H1 (cell line): ENCODE data around the gene ILK. TPM values are rescaled to one million over a fixed set of nuclear protein-coding genes. Genes with fewer than 3 reads are reported as not detected.

Experiments
- CTCF ChIA-PET: fragments of 300-600 bp; sonication (Branson Sonifier 250); formaldehyde crosslinking; loops from one replicate; lab custom pipeline; 2021; ENCODE audit not compliant: partially characterized antibody; lab: Charles Lee
- POLR2A ChIA-PET: fragments of 300-600 bp; sonication (Branson Sonifier 250); formaldehyde crosslinking; loops from one replicate; lab custom pipeline; 2021; ENCODE audit warnings: inconsistent platforms; ENCODE audit not compliant: partially characterized antibody; lab: Charles Lee
- DNase-seq, 2 experiments: peaks; one replicate each; pipeline versions ENCODE4 v3.0.0 to v3.0.0-alpha.2; 2010 to 2022; ENCODE audit warnings: low spot score in 2 of 2, low read depth in 1 of 2, mixed read lengths in 1 of 2
- FAIRE-seq: peaks from 2 replicates; lab custom pipeline; 2011; peaks lifted over from hg19 to GRCh38; lab: Jason Lieb, UNC
- H2AFZ ChIP-seq: 2 replicates; pipeline ENCODE4 v1.8.1; 2012; ENCODE audit warnings: low read length, inconsistent platforms
- H2AK5ac ChIP-seq: 2 replicates; pipeline ENCODE4 v1.6.1; 2013; ENCODE audit warnings: low read depth, low read length
- H2BK120ac ChIP-seq: replicated peaks from 2 replicates; pipeline ENCODE3; 2013; ENCODE audit warnings: low read depth, low read length, inconsistent platforms
- H2BK12ac ChIP-seq: 2 replicates; pipeline ENCODE4 v1.6.1; 2013; ENCODE audit warnings: low read depth, low read length
- H2BK15ac ChIP-seq: 2 replicates; pipeline ENCODE4 v1.6.1; 2013; ENCODE audit warnings: low read length
- H2BK20ac ChIP-seq: 2 replicates; pipeline ENCODE4 v1.6.1; 2013; ENCODE audit warnings: low read length
- H2BK5ac ChIP-seq: 2 replicates; pipeline ENCODE4 v1.6.1; 2013; ENCODE audit warnings: low read depth, low read length
- H3K14ac ChIP-seq: 2 replicates; pipeline ENCODE4 v1.6.1; 2013; ENCODE audit warnings: inconsistent platforms; ENCODE audit not compliant: insufficient read length
- H3K18ac ChIP-seq: 2 replicates; pipeline ENCODE4 v1.6.1; 2013; ENCODE audit warnings: low read length; ENCODE audit errors: extremely low read depth
- H3K23ac ChIP-seq: 2 replicates; pipeline ENCODE4 v1.6.1; 2013; ENCODE audit warnings: inconsistent platforms; ENCODE audit not compliant: insufficient read length
- H3K23me2 ChIP-seq: 2 replicates; pipeline ENCODE4 v1.6.1; 2013; ENCODE audit warnings: low read depth, low read length
- H3K27ac ChIP-seq: 2 replicates; pipeline ENCODE4 v1.6.1; 2011; ENCODE audit warnings: low read depth, low read length, inconsistent platforms
- H3K27me3 ChIP-seq, 4 experiments: replicated peaks in 1 of 4; 1 replicate in 1 of 4; 2 replicates in 3 of 4; pipeline versions ENCODE4 v1.6.1 to v1.8.1; 2011 to 2013; ENCODE audit warnings: low read length in 3 of 4, mild to moderate bottlenecking in 3 of 4, inconsistent platforms in 2 of 4, mixed read lengths in 2 of 4, moderate library complexity in 1 of 4; ENCODE audit not compliant: control insufficient read depth in 3 of 4, insufficient read depth in 3 of 4; ENCODE audit errors: extremely low read depth in 1 of 4
- H3K36me3 ChIP-seq, 4 experiments: 2 replicates each; pipeline versions ENCODE4 v1.6.1 to v1.8.1; 2011 to 2013; ENCODE audit warnings: mild to moderate bottlenecking in 4 of 4, low read length in 3 of 4, moderate library complexity in 2 of 4, control low read depth in 1 of 4, inconsistent platforms in 1 of 4; ENCODE audit not compliant: insufficient read depth in 4 of 4, control insufficient read depth in 2 of 4
- H3K4ac ChIP-seq: replicated peaks from 2 replicates; pipeline ENCODE3; 2013; ENCODE audit warnings: low read length, low read depth, mixed read lengths, inconsistent platforms; ENCODE audit not compliant: insufficient read length
- H3K4me1 ChIP-seq, 4 experiments: replicated peaks in 1 of 4; 1 replicate in 1 of 4; 2 replicates in 3 of 4; pipeline versions ENCODE4 v1.6.1 to v1.8.1; 2011 to 2013; ENCODE audit warnings: low read length in 3 of 4, inconsistent platforms in 2 of 4, mixed read lengths in 1 of 4; ENCODE audit not compliant: insufficient read depth in 4 of 4, control insufficient read depth in 3 of 4
- H3K4me2 ChIP-seq, 2 experiments: 2 replicates each; pipeline versions ENCODE4 v1.6.1 to v1.8.1; 2011 to 2013; ENCODE audit warnings: low read depth in 2 of 2, low read length in 2 of 2, control low read depth in 1 of 2, inconsistent platforms in 1 of 2, mild to moderate bottlenecking in 1 of 2; ENCODE audit not compliant: insufficient read depth in 1 of 2
- H3K4me3 ChIP-seq, 4 experiments: fragments of 200-600, 300-600 bp in 1 of 4; sonication (generic), shearing (Covaris generic), sonication (Bioruptor Twin) in 1 of 4; 2 replicates each; pipeline versions ENCODE4 v1.5.1 to v1.8.1; 2011 to 2016; ENCODE audit warnings: low read length in 4 of 4, low read depth in 3 of 4, control low read depth in 2 of 4, inconsistent platforms in 2 of 4, mild to moderate bottlenecking in 2 of 4, mixed read lengths in 1 of 4, moderate library complexity in 1 of 4; ENCODE audit not compliant: insufficient read depth in 2 of 4; ENCODE audit errors: extremely low read depth in 1 of 4
- H3K56ac ChIP-seq: replicated peaks from 2 replicates; pipeline ENCODE3; 2013; ENCODE audit warnings: low read depth, mild to moderate bottlenecking, mixed read lengths, low read length, inconsistent platforms; ENCODE audit not compliant: insufficient read length
- H3K79me1 ChIP-seq: 2 replicates; pipeline ENCODE4 v1.6.1; 2013; ENCODE audit warnings: low read depth, low read length, control low read depth
- H3K79me2 ChIP-seq, 2 experiments: 2 replicates each; pipeline versions ENCODE4 v1.6.1 to v1.8.1; 2012 to 2013; ENCODE audit warnings: low read length in 2 of 2, mild to moderate bottlenecking in 2 of 2, inconsistent platforms in 1 of 2; ENCODE audit not compliant: insufficient read depth in 2 of 2, control insufficient read depth in 1 of 2
- H3K9ac ChIP-seq, 4 experiments: replicated peaks in 1 of 4; 1 replicate in 1 of 4; 2 replicates in 3 of 4; pipeline versions ENCODE4 v1.6.1 to v1.8.1; 2011 to 2013; ENCODE audit warnings: low read depth in 3 of 4, low read length in 3 of 4, control low read depth in 2 of 4, mild to moderate bottlenecking in 2 of 4, moderate library complexity in 2 of 4, inconsistent platforms in 1 of 4; ENCODE audit errors: extremely low read depth in 1 of 4
- H3K9me3 ChIP-seq, 2 experiments: 2 replicates each; pipeline versions ENCODE4 v1.6.1 to v1.8.1; 2012 to 2013; ENCODE audit warnings: mild to moderate bottlenecking in 2 of 2, moderate library complexity in 2 of 2, control low read depth in 1 of 2, inconsistent platforms in 1 of 2, low read depth in 1 of 2, low read length in 1 of 2, mixed read lengths in 1 of 2; ENCODE audit not compliant: insufficient read depth in 2 of 2
- H4K20me1 ChIP-seq, 2 experiments: replicated peaks in 1 of 2; 2 replicates each; pipeline versions ENCODE3 to v1.8.1; 2011 to 2013; ENCODE audit warnings: inconsistent platforms in 2 of 2, low read length in 2 of 2, mild to moderate bottlenecking in 1 of 2; ENCODE audit not compliant: insufficient read depth in 2 of 2, control insufficient read depth in 1 of 2
- H4K5ac ChIP-seq: 2 replicates; pipeline ENCODE4 v1.6.1; 2013; ENCODE audit warnings: low read length, low read depth, mixed read lengths, inconsistent platforms; ENCODE audit not compliant: insufficient read length
- H4K8ac ChIP-seq: 2 replicates; pipeline ENCODE4 v1.8.0; 2013; ENCODE audit warnings: mild to moderate bottlenecking, moderate library complexity, low read length, inconsistent platforms; ENCODE audit not compliant: insufficient read depth; ENCODE audit errors: extremely low read depth
- H4K91ac ChIP-seq: replicated peaks from 2 replicates; pipeline ENCODE3; 2013; ENCODE audit warnings: low read length, mixed read lengths, inconsistent platforms; ENCODE audit not compliant: insufficient read length
- EGR1 ChIP-seq: IDR thresholded peaks from 2 replicates; pipeline ENCODE4 v1.6.1; 2011; ENCODE audit warnings: low read depth, low read length, borderline replicate concordance
- EP300 ChIP-seq, 2 experiments: IDR thresholded peaks; 1 replicate in 1 of 2; 2 replicates in 1 of 2; pipeline ENCODE4 v1.6.1; 2011 to 2012; ENCODE audit warnings: low read depth in 2 of 2, low read length in 2 of 2, mild to moderate bottlenecking in 2 of 2, borderline replicate concordance in 1 of 2, inconsistent platforms in 1 of 2, moderate library complexity in 1 of 2
- EZH2 ChIP-seq: fragments of 200-600 bp; sonication (generic); IDR thresholded peaks from 2 replicates; pipeline ENCODE4 v1.7.1; 2012; ENCODE audit warnings: low read depth, mild to moderate bottlenecking, moderate library complexity, low read length, inconsistent platforms; ENCODE audit not compliant: severe bottlenecking
- GTF2F1 ChIP-seq: IDR thresholded peaks from 2 replicates; pipeline ENCODE4 v1.6.1; 2012; ENCODE audit warnings: low read depth, low read length, improper control_type of control experiment, borderline replicate concordance
- HDAC2 ChIP-seq, 2 experiments: fragments of 300-600 bp in 1 of 2; sonication (generic) in 1 of 2; IDR thresholded peaks; 2 replicates each; pipeline ENCODE4 v1.6.1; 2011 to 2012; ENCODE audit warnings: low read depth in 2 of 2, low read length in 2 of 2, mild to moderate bottlenecking in 2 of 2, moderate library complexity in 2 of 2, borderline replicate concordance in 1 of 2, inconsistent platforms in 1 of 2
- KDM1A ChIP-seq: fragments of 200-600, 300-600 bp; sonication (generic); IDR thresholded peaks from 2 replicates; pipeline ENCODE4 v1.7.1; 2016; ENCODE audit warnings: mild to moderate bottlenecking, low read length, borderline replicate concordance
- RAD21 ChIP-seq, 2 experiments: IDR thresholded peaks in 1 of 2; conservative IDR thresholded peaks in 1 of 2; 2 replicates each; pipeline ENCODE4 v1.6.1; 2011; ENCODE audit warnings: low read depth in 2 of 2, low read length in 2 of 2, improper control_type of control experiment in 1 of 2, inconsistent platforms in 1 of 2, mild to moderate bottlenecking in 1 of 2, moderate library complexity in 1 of 2
- SIRT6 ChIP-seq: IDR thresholded peaks from one replicate; pipeline ENCODE4 v1.7.1; 2012; ENCODE audit warnings: low read length, inconsistent platforms
- SP1 ChIP-seq: IDR thresholded peaks from 2 replicates; pipeline ENCODE4 v1.6.1; 2011; ENCODE audit warnings: low read depth, low read length
- TCF12 ChIP-seq: IDR thresholded peaks from 2 replicates; pipeline ENCODE4 v1.6.1; 2011; ENCODE audit warnings: low read depth, mild to moderate bottlenecking, low read length
- TEAD4 ChIP-seq: IDR thresholded peaks from 2 replicates; pipeline ENCODE4 v1.6.1; 2012; ENCODE audit warnings: low read depth, low read length, inconsistent platforms, mixed read lengths
- YY1 ChIP-seq: IDR thresholded peaks from 2 replicates; pipeline ENCODE4 v1.6.1; 2011; ENCODE audit warnings: low read depth, mild to moderate bottlenecking, low read length
- WGBS, 2 experiments: shearing (Covaris generic) in 1 of 2; methylation state at CpG; one replicate each; pipeline versions ENCODE4 v1.1.6 to v1.1.7; 2013 to 2015; ENCODE audit warnings: low lambda C conversion rate in 2 of 2, mixed read lengths in 2 of 2, inconsistent platforms in 1 of 2, low coverage in 1 of 2, missing lambda C conversion rate in 1 of 2; ENCODE audit not compliant: insufficient replicate concordance in 2 of 2, insufficient coverage in 1 of 2, insufficient read length in 1 of 2; ENCODE audit errors: extremely low coverage in 1 of 2, missing lambda C conversion rate in 1 of 2; 5-methylcytosine and 5-hydroxymethylcytosine counted together
- polyA plus RNA-seq, 7 experiments: library from polyadenylated mRNA; depleted of rRNA in 3 of 7; stranded (reverse) in 5 of 7; unstranded in 2 of 7; fragments of >200 nt in 5 of 7; fragments of 200-250 nt in 2 of 7; gene quantifications; 1 replicate in 5 of 7; 2 replicates in 1 of 7; 4 replicates in 1 of 7; pipeline versions ENCODE4 v1.2.1 to v1.2.3, GENCODE V29; 2011 to 2013; ENCODE audit warnings: missing spikeins in 2 of 7, mixed read lengths in 2 of 7
- total RNA-seq: library from RNA; stranded (reverse); fragmentation: NEBNext Ultra II Directional; extraction: Animal tissue kit (Norgen Biotek cat#: 25700); gene quantifications from 2 replicates; pipeline ENCODE4 v1.2.1, GENCODE V29; 2021

Gene ILK
- total and polyA plus RNA-seq, 2 of the 8 experiments (the other 6 are each of a cell fraction or from before 2014, with no cell fraction given), result 91.4 to 132 TPM

DNA sequence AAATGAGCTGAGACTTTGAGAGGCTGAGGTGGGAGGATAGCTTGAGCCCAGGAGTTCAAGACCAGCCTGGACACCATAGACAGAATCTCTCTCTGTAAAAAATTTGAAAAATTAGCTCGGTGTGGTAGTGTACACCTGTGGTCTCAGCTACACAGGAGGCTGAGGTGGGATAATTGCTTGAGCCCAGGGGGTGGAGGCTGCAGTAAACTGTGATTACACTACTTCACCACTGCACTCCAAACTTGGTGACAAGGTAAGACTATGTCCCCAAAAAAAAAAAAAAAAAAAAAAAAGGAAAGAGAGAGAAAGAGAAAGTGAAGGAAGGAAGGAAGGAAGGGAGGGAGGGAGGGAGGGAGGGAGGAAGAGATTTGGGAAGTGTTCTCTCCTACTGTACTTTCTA lies 25.4 kb upstream of the ILK start:
- H4K5ac ChIP-seq, result no peak overlapping the region
- WGBS, 2 experiments, result 100% methylated on average over 1 of the region's 1 CpG; no CpG with 5 or more reads in 1 of the 2 experiments
- TF ChIP-seq KDM1A (no peak), RAD21 (IDR thresholded peaks at IDR 0.05 in 1 of 2, conservative IDR thresholded peaks at IDR 0.05 in 1 of 2; ENCODE audit: low read depth in 2 of 2, low read length in 2 of 2) (no peak), SP1 (no peak), GTF2F1 (no peak), SIRT6 (no peak), HDAC2 (IDR thresholded peaks at IDR 0.05; ENCODE audit: borderline replicate concordance in 1 of 2, low read depth in 2 of 2, low read length in 2 of 2) (no peak), TCF12 (no peak), EP300 (IDR thresholded peaks at IDR 0.05; ENCODE audit: borderline replicate concordance in 1 of 2, low read depth in 2 of 2, low read length in 2 of 2) (no peak), YY1 (no peak), EGR1 (no peak), EZH2 (no peak), TEAD4 (no peak)

More for the DNA sequence above, 25.4 kb upstream of the ILK start:
- H3K27me3 ChIP-seq, result no peaks in the 10 kb centered on the region
- H2BK120ac ChIP-seq, result no peak overlapping the region
- H3K18ac ChIP-seq, result no peak overlapping the region
- FAIRE-seq (no peak), DNase-seq (peak in 1 of 2 experiments; percentile 28)
- H4K91ac ChIP-seq, result no peak overlapping the region
- H3K27ac ChIP-seq, result no peak overlapping the region
- H3K79me2 ChIP-seq, result no peaks in the 10 kb centered on the region
- H3K36me3 ChIP-seq, result no peaks in the 10 kb centered on the region
- H4K8ac ChIP-seq, result no peak overlapping the region; the same call in 1 of the 2 replicates
- no peaks in the 10 kb centered on the region for H3K4me1 ChIP-seq
- H2AFZ ChIP-seq, result no peak overlapping the region
- ChIA-PET POLR2A (interaction anchor here (1.4 kb wide), 1 partner anchor 16 kb away, joined by 3 read pairs; no protein-coding TSS in a partner anchor), CTCF (interaction anchor here (0.6 to 4.9 kb wide), 5 partner anchors 8 to 134 kb away, joined by 3 to 32 read pairs (median 5); partner anchors contain the start of gene TAF10)
- no peak overlapping the region for H3K23ac ChIP-seq
- no peaks in the 10 kb centered on the region for H3K9me3 ChIP-seq
- H2BK12ac ChIP-seq, result no peak overlapping the region
- no peak overlapping the region for H2AK5ac ChIP-seq
- H4K20me1 ChIP-seq, result no peaks in the 10 kb centered on the region
- no peak overlapping the region for H3K4ac ChIP-seq
- H3K56ac ChIP-seq, result no peak overlapping the region
- no peak overlapping the region for H2BK5ac ChIP-seq
- H2BK15ac ChIP-seq, result no peak overlapping the region
- H3K14ac ChIP-seq, result no peak overlapping the region
- H3K4me3 ChIP-seq, result no peak overlapping the region
- H3K4me2 ChIP-seq, result no peak overlapping the region
- H2BK20ac ChIP-seq, result no peak overlapping the region
- H3K23me2 ChIP-seq, result no peaks in the 10 kb centered on the region; the same call in 1 of the 2 replicates
- H3K79me1 ChIP-seq, result no peaks in the 10 kb centered on the region
- no peak overlapping the region for H3K9ac ChIP-seq
